GM20000 (cell line): Measurements from ENCODE around the gene SLC19A2.

ENCODE experiments used
- DNase-seq: peaks from one replicate; pipeline ENCODE4 v3.0.0; 2012; ENCODE audit warnings: low spot score
- TF ChIP-seq, protein P1 (sequence below): IDR thresholded peaks from 2 replicates; pipeline ENCODE4 v1.5.1; 2012; ENCODE audit warnings: mild to moderate bottlenecking, control low read depth; ENCODE audit errors: extremely low read depth, missing control alignments

SLC19A2 gene

DNA sequence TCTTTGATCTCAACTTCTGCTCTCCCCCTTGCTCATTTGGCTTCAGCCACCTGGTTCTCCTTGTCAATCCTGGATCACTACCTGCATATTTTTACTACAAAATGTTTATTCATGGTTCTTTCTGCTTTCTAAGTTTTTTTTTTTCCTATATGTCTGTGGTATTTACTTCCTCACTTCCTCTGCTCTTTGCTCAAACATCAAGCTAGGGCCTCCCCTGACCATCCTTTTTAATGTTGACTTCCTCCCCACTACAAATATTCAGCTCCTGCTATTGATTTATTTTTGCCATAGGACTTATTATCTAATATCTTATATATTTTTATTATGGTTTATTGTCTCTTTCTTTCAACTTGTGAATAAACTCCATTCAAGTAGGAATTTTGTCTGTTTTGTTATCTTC is 14.1 kb upstream of the SLC19A2 start:
- TF ChIP-seq, protein P1, sequence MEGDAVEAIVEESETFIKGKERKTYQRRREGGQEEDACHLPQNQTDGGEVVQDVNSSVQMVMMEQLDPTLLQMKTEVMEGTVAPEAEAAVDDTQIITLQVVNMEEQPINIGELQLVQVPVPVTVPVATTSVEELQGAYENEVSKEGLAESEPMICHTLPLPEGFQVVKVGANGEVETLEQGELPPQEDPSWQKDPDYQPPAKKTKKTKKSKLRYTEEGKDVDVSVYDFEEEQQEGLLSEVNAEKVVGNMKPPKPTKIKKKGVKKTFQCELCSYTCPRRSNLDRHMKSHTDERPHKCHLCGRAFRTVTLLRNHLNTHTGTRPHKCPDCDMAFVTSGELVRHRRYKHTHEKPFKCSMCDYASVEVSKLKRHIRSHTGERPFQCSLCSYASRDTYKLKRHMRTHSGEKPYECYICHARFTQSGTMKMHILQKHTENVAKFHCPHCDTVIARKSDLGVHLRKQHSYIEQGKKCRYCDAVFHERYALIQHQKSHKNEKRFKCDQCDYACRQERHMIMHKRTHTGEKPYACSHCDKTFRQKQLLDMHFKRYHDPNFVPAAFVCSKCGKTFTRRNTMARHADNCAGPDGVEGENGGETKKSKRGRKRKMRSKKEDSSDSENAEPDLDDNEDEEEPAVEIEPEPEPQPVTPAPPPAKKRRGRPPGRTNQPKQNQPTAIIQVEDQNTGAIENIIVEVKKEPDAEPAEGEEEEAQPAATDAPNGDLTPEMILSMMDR, result no peak
- no peak for DNase-seq

GRCh38 chr1:169497317-169497716 is 11.6 kb upstream of the SLC19A2 start:
- DNase-seq, result no peak
- TF ChIP-seq, protein P1, result no peak

DNA sequence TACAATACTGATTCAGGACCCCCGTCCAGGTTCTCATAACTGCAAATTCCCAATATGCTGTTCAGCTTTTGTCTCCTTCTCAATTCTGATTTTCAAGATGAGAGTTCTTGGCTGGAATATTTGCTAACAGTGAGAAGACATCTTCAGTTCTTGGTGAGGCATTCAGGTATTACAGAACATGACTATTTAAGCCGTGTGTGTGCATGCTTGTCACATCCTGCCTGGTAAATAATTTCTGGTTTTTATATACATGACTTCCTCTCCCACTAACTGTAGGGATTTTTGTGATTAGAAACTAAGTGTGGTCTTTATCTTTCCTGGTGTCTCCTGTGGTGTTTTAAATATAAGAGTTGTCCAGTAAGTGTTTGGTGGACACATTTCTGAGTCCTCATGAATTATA is 10.2 kb upstream of the SLC19A2 start:
- DNase-seq, result no peak
- TF ChIP-seq, protein P1, result no peak

DNA sequence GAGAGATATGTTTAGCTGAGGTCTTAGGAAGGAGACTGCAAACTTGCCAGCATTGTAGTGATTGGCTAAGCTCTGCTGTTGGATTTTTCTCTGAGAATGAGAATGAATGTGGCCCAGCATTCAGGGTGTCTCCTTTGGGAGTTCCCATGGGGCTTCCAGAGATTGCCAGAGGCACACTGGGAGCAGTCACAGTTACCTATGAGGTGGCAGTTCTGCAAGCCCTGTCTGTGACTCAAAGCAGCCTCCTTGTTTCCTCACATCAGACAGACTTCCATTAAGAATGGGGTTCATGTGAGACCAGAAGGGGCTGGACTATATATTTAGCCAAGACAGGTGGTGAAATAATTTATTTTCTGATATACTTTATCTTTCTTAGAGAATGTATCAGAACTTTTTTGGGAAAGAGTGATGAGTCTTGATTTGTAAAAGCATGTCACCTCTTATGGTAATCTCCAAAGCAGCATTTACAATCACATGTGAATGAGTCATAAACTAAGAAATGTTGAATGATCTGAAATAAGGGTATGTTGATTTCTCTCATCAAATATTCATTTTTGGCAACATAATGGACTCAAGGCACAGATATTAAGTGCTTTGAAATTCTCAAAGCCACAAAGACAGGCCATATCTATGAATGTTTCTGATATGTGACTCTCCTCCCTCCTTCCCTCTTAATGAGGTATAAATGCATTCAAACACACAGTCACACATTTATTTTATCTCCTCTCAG is 9.5 kb upstream of the SLC19A2 start:
- TF ChIP-seq, protein P1, result no peak

DNA sequence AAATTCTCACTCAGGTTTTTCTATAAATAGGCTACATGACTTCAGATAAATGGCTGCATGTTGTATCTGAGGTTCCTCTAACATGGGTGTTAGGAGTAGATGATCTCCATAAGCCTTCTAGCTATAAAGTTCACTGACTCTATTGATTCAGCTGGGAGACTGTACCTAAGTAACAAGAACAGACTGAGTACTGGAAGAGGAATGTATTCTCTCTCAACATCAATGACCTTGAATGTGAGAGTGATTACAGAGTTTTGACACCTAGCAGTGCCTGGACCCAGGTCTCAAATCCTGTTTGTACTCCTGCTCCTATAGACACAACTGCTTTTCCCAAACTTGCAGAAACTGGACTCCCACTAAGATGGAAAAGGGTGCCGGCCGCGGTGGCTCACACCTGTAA is 8.6 kb upstream of the SLC19A2 start:
- TF ChIP-seq, protein P1, result no peak
- DNase-seq, result no peak

More for the DNA sequence above, 9.5 kb upstream of the SLC19A2 start:
- DNase-seq, result no peak

- no peak for DNase-seq
- TF ChIP-seq, protein P1, result no peak
Measured at GRCh38 chr1:169493251-169493650, 7.5 kb upstream of the SLC19A2 start.

DNA sequence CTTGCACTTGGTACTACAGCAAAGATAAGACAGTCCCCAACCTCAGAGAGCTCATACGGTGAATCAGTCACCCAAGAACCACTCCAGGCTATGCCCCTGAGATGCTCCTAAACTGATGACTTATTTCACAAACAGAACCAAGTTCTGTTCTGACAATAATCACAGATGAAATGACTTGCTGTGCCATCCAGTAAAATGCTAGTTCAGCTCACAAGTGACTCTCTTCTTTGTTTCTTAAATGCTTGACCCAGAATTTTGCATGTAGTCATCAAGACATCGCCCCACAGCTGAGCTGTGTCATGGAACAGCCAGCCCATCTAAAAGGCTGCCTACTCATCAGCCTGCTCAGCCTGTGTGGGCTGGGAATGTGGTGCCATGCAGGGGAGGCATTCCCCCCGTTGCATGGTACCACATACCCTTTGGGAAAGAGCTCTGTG is 6.1 kb upstream of the SLC19A2 start:
- no peak for DNase-seq

More for the DNA sequence above, 6.1 kb upstream of the SLC19A2 start:
- TF ChIP-seq, protein P1, result no peak
